GM12878 (cell line): Measurements from ENCODE around the gene UTP11. TPM values are rescaled to one million over a fixed set of nuclear protein-coding genes. Genes with fewer than 3 reads are reported as not detected.

ENCODE experiments used
- CEBPZ ChIP-seq: fragments of 150-350 bp; IDR thresholded peaks from 2 replicates; pipeline ENCODE4 v1.6.1; 2016; ENCODE audit warnings: low read depth, low read length
- E4F1 ChIP-seq: fragments of 450-650 bp; IDR thresholded peaks from 2 replicates; pipeline ENCODE4 v1.6.1; 2018; ENCODE audit warnings: borderline replicate concordance, mild to moderate bottlenecking; ENCODE audit not compliant: partially characterized antibody
- EP300 ChIP-seq, 2 experiments: fragments of 150-350 bp in 1 of 2; IDR thresholded peaks; 2 replicates each; pipeline ENCODE4 v1.6.1; 2011 to 2012; ENCODE audit warnings: low read depth in 2 of 2, low read length in 2 of 2, borderline replicate concordance in 1 of 2, improper control_type of control experiment in 1 of 2, inconsistent platforms in 1 of 2; ENCODE audit not compliant: control insufficient read depth in 1 of 2
- FOXM1 ChIP-seq: IDR thresholded peaks from 2 replicates; pipeline ENCODE4 v1.6.1; 2012; ENCODE audit warnings: low read depth, mild to moderate bottlenecking, inconsistent platforms, low read length, moderate library complexity
- NFXL1 ChIP-seq: fragments of 450-650 bp; IDR thresholded peaks from 2 replicates; pipeline ENCODE4 v1.6.1; 2017; ENCODE audit warnings: antibody characterized with exemption, mild to moderate bottlenecking, borderline replicate concordance
- PKNOX1 ChIP-seq: fragments of 450-650 bp; IDR thresholded peaks from 2 replicates; pipeline ENCODE4 v1.6.1; 2016; ENCODE audit warnings: mild to moderate bottlenecking
- SIX5 ChIP-seq: IDR thresholded peaks from 2 replicates; pipeline ENCODE4 v1.6.1; 2011; ENCODE audit warnings: mild to moderate bottlenecking, low read depth, low read length, moderate library complexity; ENCODE audit not compliant: severe bottlenecking
- SRF ChIP-seq, 2 experiments: IDR thresholded peaks; 2 replicates each; pipeline ENCODE4 v1.6.1; 2011; ENCODE audit warnings: low read depth in 2 of 2, low read length in 2 of 2, mild to moderate bottlenecking in 1 of 2, moderate library complexity in 1 of 2
- SUPT20H ChIP-seq: IDR thresholded peaks from 2 replicates; pipeline ENCODE4 v1.6.1; 2011; ENCODE audit warnings: low read depth, mild to moderate bottlenecking, low read length, moderate library complexity, borderline replicate concordance; ENCODE audit not compliant: control insufficient read depth
- TBL1XR1 ChIP-seq: IDR thresholded peaks from 2 replicates; pipeline ENCODE4 v1.6.1; 2012; ENCODE audit warnings: low read depth, low read length, improper control_type of control experiment
- ZBTB11 ChIP-seq: fragments of 450-650 bp; formaldehyde crosslinking; IDR thresholded peaks from 2 replicates; pipeline ENCODE4 v1.5.0; 2022; ENCODE audit warnings: mild to moderate bottlenecking, missing genetic modification characterization
- polyA plus RNA-seq, 11 experiments: library from polyadenylated mRNA; depleted of rRNA in 4 of 11; unstranded in 6 of 11; stranded (reverse) in 5 of 11; fragments of >200 nt; fragmentation: Nextera tagmentation in 4 of 11; fragmentation: Illumina TruSeq in 1 of 11; extraction: Ambion mirVana in 4 of 11; extraction: Trizol in 1 of 11; gene quantifications; 1 replicate in 1 of 11; 2 replicates in 10 of 11; pipeline versions ENCODE4 v1.2.1 to v1.2.3, GENCODE V29; 2011 to 2016; ENCODE audit warnings: inconsistent platforms in 2 of 11, missing spikeins in 2 of 11, low read depth in 1 of 11
- total RNA-seq, 4 experiments: library from RNA; depleted of rRNA in 3 of 4; stranded (reverse); fragments of >200 nt in 3 of 4; fragmentation: Illumina TruSeq in 1 of 4; extraction: Trizol in 1 of 4; gene quantifications; 2 replicates each; pipeline versions ENCODE4 v1.2.1 to v1.2.3, GENCODE V29; 2013 to 2021
- TF ChIP-seq, protein P1 (sequence below): fragments of 450-650 bp; IDR thresholded peaks from 2 replicates; pipeline ENCODE4 v1.6.1; 2017; ENCODE audit warnings: mild to moderate bottlenecking, moderate library complexity

The UTP11 gene
- total and polyA plus RNA-seq, 10 of the 15 experiments (the other 5 are each of a cell fraction or from before 2014, with no cell fraction given): 34.5 to 146 (median 64.2) TPM

DNA sequence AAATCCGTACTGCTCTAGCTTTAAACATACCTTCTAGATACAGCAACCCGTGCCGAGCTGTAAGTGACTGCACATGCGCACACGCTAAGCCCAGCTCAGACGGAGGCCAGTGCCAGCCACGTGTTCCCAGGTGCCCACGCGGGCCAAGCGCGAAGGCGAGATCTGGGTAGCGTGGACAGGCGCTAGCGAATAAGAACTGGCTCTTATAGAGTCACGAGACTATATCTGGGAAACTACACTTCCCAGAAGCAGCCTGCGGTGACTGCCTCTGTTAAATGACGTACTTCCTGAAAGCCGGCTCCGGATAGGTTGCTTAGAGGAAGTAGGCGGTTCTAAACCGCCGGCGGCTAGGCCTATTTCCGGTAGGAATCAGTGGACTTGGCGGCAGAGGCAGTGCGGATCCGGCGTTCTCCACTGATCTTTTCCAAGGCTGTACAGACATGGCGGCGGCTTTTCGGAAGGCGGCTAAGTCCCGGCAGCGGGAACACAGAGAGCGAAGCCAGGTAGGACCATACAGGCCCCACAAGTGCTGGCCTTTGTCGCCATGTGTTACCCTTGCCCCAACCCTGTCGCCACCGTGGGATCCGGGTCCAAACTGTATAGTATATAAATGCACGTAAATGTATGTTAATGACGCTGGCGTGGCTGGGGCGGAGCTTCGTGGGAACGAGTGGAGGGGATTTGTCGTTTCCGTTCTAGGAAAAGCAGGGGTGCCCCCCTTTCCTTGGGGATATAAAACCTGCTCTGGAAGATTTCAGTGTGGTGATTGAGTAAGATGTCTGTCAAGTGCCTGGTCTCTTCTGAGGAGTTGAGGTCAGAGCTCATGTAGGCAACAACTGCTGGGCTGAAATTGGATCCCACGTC is at the start of gene UTP11 (continued):
- TF ChIP-seq TBL1XR1: no peak
- no peak for TF ChIP-seq EP300 (IDR thresholded peaks at IDR 0.05; ENCODE audit: borderline replicate concordance in 1 of 2, control insufficient read depth in 1 of 2, low read depth in 2 of 2, low read length in 2 of 2)
- no peak for TF ChIP-seq SUPT20H
- no peak for TF ChIP-seq CEBPZ
- peak; percentile 92 for TF ChIP-seq SIX5
- TF ChIP-seq ZBTB11 (CRISPR knock-in tag): no peak
- TF ChIP-seq NFXL1: no peak
- TF ChIP-seq SRF (IDR thresholded peaks at IDR 0.05; ENCODE audit: low read depth in 2 of 2, low read length in 2 of 2): no peak
- no peak for TF ChIP-seq PKNOX1
- TF ChIP-seq FOXM1: no peak
- no peak for TF ChIP-seq E4F1
- TF ChIP-seq, protein P1, sequence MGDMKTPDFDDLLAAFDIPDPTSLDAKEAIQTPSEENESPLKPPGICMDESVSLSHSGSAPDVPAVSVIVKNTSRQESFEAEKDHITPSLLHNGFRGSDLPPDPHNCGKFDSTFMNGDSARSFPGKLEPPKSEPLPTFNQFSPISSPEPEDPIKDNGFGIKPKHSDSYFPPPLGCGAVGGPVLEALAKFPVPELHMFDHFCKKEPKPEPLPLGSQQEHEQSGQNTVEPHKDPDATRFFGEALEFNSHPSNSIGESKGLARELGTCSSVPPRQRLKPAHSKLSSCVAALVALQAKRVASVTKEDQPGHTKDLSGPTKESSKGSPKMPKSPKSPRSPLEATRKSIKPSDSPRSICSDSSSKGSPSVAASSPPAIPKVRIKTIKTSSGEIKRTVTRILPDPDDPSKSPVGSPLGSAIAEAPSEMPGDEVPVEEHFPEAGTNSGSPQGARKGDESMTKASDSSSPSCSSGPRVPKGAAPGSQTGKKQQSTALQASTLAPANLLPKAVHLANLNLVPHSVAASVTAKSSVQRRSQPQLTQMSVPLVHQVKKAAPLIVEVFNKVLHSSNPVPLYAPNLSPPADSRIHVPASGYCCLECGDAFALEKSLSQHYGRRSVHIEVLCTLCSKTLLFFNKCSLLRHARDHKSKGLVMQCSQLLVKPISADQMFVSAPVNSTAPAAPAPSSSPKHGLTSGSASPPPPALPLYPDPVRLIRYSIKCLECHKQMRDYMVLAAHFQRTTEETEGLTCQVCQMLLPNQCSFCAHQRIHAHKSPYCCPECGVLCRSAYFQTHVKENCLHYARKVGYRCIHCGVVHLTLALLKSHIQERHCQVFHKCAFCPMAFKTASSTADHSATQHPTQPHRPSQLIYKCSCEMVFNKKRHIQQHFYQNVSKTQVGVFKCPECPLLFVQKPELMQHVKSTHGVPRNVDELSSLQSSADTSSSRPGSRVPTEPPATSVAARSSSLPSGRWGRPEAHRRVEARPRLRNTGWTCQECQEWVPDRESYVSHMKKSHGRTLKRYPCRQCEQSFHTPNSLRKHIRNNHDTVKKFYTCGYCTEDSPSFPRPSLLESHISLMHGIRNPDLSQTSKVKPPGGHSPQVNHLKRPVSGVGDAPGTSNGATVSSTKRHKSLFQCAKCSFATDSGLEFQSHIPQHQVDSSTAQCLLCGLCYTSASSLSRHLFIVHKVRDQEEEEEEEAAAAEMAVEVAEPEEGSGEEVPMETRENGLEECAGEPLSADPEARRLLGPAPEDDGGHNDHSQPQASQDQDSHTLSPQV: peak; percentile 87; the same call in 1 of the 2 replicates
